Hematopoietic multipotent progenitor cell (in vitro differentiated cells): ENCODE results near the gene KLHL2. TPM values are rescaled to one million over a fixed set of nuclear protein-coding genes. Genes with fewer than 3 reads are reported as not detected.
"Not testable (repeated sequence)": the region's sequence is repeated elsewhere in the genome, so short reads cannot be mapped to it uniquely, and the experiment has no call there.

Experiments
- DNase-seq, 3 donors: peaks; one replicate each; pipeline ENCODE4 v3.0.0-alpha.2; 2011 to 2015; ENCODE audit warnings: low read depth in 2 of 3, low spot score in 2 of 3
- total RNA-seq: library from RNA; depleted of rRNA; stranded (reverse); fragments of >200 nt; gene quantifications from one replicate; pipeline ENCODE4 v1.2.3, GENCODE V29; 2012

KLHL2 gene, protein sequence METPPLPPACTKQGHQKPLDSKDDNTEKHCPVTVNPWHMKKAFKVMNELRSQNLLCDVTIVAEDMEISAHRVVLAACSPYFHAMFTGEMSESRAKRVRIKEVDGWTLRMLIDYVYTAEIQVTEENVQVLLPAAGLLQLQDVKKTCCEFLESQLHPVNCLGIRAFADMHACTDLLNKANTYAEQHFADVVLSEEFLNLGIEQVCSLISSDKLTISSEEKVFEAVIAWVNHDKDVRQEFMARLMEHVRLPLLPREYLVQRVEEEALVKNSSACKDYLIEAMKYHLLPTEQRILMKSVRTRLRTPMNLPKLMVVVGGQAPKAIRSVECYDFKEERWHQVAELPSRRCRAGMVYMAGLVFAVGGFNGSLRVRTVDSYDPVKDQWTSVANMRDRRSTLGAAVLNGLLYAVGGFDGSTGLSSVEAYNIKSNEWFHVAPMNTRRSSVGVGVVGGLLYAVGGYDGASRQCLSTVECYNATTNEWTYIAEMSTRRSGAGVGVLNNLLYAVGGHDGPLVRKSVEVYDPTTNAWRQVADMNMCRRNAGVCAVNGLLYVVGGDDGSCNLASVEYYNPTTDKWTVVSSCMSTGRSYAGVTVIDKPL
- total RNA-seq, result 5.4 TPM

- DNase-seq, result peak; percentile 31 to 85 (median 83)
These were observed at the start of gene KLHL2 for GRCh38 chr4:165207431-165208220. Gene KLHL2 (plus strand): TSS chr4:165207561. CDS start chr4:165207877, 316 bp downstream.

- DNase-seq, result no peak
These were observed 48.6 kb upstream of the KLHL2 start for GRCh38 chr4:165158762-165159161.

GRCh38 chr4:165164257-165164656 is 43.1 kb upstream of the KLHL2 start:
- no peak for DNase-seq

GRCh38 chr4:165166872-165167271 is 40.5 kb upstream of the KLHL2 start:
- not testable (repeated sequence) for DNase-seq

- no peak for DNase-seq
These were observed 39.7 kb upstream of the KLHL2 start for GRCh38 chr4:165167650-165168049.

DNA sequence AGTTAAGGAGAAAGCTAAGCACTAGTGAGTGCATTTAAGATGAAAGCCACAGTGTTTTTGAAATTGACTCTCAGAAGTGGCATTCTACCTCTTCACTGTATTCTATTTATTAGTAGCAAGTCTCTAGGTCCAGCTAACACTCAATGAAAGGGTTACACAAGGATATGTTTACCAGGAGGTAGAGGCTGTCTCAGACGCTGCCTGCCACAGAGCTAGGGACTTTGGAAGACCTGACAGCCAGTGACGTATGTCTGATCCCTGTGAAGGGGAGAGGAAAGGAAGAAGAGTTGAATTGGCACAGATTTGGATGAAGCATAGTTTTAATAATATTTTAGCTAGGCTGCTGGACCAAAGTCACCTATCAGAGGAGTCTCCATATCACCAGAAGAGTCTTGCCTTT is 36.5 kb upstream of the KLHL2 start:
- no peak for DNase-seq

DNA sequence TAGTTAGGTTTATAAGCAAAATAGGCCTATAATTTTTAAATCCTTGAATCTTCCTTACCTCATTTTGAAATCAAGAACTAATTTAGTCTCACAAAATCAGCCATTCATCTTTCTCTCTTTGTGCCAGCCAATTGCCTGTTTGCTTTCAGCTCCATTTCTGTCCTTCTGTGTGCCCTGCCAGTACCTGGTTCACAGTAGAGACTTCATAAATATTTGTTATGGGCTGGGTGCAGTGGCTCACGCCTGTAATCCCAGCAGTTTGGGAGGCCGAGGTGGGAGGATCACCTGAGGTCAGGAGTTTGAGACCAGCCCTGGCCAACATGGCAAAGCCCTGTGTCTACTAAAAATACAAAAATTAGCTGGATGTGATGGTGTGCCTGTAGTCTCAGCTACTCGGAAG is 31.9 kb upstream of the KLHL2 start:
- DNase-seq, result not testable (repeated sequence)

- DNase-seq, result no peak
These were observed 31.5 kb upstream of the KLHL2 start for GRCh38 chr4:165175879-165176278.

GRCh38 chr4:165177725-165178666 is 29.4 kb upstream of the KLHL2 start:
- no peak for DNase-seq

DNA sequence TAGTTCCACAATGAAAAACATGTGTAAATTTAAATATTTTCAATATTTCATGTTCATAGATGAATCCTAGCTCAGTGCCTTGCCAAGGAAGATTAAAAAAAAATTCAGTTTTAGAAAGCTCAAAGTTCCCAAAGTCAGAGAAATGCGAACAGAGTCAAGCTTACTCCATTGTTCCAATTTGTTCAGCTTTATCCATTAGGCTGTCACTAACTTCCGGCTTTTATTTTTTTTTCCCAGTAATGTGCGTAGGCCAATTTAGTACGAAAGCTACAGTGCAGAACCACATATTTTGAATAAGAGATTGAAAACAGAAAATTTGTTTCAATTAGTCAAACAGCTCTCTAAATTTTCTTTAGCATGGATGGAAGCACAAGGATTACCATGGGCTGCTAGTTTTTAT is 23.1 kb upstream of the KLHL2 start:
- no peak for DNase-seq

- DNase-seq, result not testable (repeated sequence)
These were observed 22.4 kb upstream of the KLHL2 start for GRCh38 chr4:165184998-165185397.

- no peak for DNase-seq
These were observed 21.9 kb upstream of the KLHL2 start for GRCh38 chr4:165185448-165185847.

- DNase-seq, result no peak
These were observed 16.6 kb upstream of the KLHL2 start for GRCh38 chr4:165190591-165191347.

DNA sequence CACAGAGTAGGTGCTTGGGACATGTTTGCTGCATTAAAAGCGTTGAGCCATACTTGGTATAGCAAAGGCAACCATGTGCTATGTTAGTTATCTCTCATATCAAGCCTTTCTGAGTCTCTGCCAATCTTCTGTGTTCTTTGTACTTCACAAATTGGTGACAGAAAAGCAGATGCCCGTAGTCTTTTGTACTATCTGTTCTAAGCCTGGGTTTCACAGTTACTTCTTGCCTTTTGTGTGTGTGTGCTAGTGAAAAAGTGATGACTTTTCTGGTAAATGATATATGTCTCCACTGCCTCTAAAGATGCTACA is 16.1 kb upstream of the KLHL2 start:
- no peak for DNase-seq

DNA sequence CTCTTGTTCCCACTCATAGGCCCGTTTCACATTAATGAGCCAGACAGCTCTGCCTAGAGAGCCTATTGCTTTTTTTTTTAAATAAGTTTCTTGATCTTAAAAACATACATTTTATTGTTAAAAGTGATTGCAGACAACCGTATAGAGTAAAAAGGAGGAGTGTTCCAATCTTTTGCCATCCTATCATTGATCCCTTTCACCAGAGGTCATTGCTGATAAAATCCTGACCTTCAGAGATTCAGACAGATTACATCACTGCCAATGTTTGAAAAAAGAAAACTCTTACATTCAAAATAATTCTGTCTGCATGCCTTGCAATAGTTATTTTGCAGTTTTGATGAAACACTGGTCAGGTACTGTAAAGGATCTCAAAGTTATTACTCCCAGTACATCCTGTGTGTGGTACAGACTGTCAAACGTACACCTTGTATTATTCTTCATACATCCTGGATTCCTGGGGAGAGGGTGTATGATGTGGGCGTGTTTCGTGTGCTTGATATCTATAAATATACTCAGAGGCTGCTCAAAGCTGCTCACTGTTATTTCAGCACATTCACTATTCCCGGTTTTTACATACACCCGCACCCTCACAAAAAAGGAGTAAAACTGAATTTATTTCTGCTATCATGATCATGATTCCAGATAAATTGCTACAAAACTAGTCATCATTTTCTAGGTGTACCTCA is 15.4 kb upstream of the KLHL2 start:
- no peak for DNase-seq

DNA sequence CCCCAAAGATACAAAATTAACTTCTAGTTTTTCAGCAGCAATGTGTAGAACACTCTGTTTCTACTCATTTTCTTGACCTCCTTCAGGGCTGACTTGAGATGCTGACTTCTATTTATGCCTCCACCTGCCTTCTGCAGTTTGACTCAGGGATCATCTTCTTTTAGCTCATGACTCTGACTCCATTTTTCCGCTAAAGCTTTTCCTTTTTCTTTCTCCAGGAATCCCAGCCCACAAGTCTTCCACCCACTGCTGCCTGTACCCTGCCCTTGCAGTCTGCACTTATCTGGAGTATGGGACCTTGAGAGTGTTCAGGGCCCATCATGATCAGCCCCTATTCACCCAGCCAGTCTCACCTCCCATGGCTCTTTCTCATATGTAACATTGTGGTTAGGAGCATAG is 14.9 kb upstream of the KLHL2 start:
- no peak for DNase-seq

DNA sequence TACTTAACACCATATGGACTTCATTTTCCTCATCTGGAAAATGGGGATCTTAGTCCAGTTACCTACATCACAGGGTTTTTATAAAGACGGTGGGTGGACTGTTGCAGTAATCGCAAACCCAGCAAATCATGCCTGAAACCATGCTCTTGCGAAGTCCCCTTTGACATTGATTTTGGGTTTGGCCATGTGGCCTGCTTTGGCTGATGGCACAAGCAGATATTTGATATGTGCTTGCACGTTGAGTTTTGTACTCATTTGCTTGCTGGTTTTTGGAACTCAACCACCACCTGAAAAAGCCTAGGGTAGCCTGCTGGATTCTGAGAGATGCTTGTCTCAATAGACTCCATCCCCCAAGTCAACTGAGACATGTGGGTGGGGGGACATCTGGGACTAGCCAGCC is 14.4 kb upstream of the KLHL2 start:
- no peak for DNase-seq

GRCh38 chr4:165194368-165194767 is 13.0 kb upstream of the KLHL2 start:
- no peak for DNase-seq

DNA sequence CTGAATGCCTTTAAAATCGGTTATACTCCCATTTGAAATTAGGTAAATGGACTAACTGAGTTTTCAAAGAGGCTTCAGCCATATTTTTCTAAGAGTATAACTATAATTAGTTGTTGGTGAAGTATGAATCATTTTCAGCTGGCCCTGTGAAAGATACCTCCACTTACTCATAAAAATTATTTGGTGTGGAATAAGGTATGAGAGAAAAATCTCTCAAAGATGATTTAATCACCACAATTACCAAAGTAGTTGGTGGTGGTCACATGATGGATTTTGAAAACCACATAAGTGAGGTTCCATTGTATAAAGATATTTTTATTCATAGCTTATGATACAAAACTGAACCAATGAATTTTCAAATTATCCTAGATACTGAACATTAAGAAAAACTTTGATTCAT is 9.0 kb upstream of the KLHL2 start:
- DNase-seq, result no peak
